Measurements from ENCODE around the gene TNFSF8.

Gene TNFSF8

DNA sequence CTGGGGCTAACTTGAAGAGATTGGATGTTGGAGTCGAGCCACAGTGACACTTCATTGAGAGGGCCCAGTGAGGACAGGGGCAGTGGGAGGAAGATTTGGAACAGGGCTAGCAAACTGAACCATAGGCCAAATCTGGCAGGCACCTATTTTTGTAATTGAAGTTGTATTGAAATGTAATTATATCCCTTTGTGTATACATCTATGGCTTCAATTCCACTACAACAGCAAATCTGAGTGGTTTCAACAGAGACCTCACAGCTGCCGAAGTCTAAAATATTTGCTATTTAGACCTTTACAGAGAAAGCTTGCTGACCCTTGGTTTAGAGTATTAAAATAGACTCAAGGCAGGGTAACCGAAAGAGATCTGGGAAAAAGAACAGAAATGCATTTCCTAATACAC, 4.7 kb upstream of the TNFSF8 start:
- no peak for DNase-seq

DNA sequence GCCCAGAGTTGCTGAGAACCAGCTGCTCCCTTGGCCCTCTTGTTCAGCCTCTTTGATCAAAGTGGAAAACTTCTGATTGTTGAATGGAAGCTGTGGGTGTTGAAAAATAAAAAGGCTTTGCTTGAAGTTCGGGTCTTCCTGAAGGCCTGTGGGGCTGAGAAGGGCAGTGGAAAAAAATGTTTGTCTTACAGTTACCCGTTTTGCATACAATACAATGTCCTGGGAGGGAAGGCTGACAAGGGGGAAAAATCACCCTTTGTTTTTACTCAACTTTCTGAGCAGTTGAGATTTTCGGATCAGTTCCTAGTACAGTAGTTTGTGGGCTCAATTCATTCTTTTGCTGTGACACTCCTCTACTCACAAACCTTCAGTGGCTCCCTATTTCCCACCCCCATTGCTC, 2.1 kb upstream of the TNFSF8 start:
- DNase-seq: no peak

DNA sequence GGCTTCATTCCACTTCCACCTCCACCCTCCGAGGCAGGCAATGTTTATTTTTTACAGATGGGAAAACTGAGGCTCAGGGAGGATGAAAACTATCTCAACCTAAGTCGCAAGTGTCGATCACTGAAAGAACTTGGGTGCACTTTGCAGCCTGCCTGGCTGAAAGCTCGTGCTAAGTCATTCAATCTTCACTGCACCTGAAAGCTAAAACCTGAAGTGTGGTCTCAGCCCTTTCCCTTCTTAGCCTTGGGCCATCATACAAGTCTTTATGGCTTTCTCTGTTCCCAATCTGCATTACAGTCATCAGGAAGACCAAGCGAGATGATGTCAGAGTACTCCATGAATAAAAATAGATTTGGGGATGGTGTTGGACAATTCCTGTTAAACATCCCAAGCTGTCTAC, 1.0 kb upstream of the TNFSF8 start:
- DNase-seq: no peak

DNA sequence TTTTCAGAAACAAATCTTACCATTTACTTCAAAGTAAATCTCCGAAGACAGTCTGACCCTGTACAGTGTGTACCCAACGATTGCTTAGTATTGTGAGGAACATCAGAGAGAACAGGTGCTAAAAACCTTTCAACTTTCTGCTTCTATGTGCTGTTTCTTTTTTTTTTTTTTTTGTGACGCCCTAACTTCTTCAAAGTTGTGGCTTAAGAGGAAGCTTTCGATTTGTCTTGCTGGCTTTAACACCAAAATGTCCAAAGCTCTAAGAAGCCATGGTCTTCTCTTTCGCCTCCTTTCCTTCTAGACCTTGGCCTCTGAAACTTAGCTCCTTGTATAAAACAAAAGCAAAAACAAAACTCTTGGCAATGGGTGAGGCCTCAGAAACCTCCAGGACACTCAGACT, 1.2 kb downstream of the TNFSF8 start:
- no peak for DNase-seq

DNA sequence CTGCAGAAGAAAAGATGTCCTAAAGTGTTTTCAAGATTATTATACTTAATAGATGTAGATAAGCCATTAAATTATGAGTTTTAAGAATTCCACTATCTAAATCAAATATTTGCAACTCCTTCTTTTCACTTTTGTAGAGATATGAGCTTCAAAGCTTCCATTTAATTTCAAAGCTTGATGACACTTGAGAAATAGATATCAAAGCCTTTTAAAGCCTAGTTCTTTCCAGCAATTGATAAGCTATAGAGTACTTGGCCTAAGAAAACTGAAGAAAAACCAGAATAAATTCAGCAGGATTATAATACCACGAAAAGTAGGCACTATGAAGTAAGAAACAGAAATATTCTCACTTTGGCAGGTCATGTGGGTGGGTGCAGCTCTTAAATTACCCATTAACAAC, 1.7 kb downstream of the TNFSF8 start:
- DNase-seq: no peak

DNA sequence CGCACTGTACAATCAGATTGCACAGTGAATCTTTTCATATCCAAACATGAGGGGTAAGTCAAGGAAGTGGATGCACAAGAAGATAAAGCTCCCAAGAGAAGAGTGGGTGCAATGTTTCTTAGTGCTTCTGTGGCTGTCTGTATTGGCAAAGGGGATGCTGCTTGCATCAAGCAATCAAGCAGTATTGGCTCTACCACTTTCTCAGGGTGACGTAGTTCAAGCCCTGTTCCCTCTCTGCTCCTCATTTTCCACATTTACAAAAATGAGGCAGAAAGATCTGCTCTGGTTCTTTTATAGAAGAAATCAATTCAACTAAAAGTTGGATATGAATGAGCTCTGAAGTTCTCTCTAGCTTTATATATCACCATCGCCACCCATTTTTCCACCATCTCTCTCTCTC, 2.3 kb downstream of the TNFSF8 start:
- DNase-seq: no peak

DNA sequence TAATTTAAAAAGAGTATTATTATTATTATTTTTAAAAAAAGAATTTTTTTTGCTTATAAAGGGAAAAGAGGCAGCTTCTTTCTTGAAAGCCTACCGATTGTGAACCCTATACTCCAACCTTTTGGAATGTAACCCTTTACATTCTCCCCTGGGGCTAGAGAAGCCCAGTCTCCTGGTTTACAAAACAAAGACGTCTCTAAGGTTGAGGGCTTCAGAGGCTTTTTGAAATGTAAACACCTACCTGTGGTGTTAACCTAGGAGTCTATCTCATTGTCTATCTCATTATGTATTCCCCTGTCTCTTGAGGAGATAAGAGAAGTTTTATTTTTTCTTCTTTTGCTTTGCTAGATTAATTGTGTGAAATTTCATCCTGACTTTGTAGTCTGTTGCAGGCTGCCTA, 4.7 kb downstream of the TNFSF8 start:
- no peak for DNase-seq

DNA sequence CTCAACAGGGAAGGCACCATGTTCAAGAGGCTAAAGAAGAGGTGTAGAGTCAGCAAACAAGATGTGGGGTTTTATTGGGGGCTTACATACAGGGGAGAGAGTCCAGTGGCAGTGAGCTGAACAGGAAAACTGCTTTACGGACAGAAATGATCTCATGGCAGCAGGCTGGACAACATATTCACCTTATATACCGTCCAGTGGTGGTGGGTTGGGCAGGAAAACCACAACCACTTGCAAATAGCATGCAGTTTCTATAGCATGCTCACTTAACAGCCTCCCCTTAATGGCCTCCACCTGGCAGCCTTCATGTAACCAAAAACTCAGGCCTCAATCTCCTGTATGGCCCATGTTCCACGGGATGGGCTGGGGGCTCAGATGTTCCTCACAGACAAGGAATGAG, 5.4 kb downstream of the TNFSF8 start:
- DNase-seq: no peak

DNA sequence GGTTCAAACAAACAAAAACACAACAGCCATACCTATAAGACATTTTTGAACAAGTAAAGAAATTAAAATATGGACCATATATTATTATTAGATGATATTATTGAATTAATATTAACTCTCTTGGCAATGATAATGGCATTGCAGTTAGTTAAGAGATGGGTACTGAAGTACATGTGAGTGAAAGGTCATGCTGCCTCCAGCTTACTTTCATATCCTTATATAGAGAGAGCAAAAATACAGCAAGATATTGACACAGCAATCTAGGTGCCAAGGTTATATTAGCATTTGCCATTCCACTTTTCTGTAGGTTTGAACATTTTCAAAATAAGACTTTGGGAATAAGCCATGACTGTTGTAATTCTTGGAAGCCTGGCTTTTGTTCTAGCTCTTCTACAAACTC, 6.1 kb downstream of the TNFSF8 start:
- no peak for DNase-seq

DNA sequence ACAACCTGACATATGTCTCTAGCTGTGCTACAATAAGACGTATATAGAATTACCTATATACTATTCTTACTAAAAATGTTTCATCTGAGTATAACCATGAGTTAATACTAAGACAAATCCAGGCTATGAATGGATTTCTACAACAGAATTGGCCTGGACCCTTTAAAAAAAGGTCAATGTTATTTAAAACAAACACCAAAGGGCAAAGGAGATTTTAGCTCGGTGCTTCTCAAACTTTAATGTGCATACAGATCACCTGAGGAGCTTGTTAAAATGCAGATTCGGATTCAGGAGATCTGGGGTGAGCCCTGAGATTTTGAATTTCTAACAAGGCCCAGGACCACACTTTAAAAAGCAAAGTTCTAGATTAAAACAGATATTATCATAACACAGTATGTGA, 6.5 kb downstream of the TNFSF8 start:
- DNase-seq: no peak

DNA sequence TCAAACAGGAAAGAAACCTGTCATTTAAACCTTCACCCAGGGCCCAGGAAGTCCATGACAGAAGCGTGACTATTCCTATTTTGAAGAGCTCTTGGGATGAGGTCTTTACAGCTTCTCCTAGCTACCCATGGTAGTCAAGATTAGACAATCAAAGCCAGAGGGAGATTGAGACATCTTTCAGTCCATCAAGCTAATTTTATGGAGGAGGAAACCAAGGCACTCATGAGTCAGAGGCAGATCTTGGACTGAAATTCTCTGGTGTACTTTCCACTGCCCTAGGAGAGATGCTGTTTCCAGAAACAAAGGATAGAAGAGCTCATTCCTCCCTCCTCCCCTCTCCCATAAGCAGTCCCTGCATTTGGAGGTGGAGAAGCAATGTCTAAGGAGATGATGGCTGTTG, 9.2 kb downstream of the TNFSF8 start:
- no peak for DNase-seq

DNA sequence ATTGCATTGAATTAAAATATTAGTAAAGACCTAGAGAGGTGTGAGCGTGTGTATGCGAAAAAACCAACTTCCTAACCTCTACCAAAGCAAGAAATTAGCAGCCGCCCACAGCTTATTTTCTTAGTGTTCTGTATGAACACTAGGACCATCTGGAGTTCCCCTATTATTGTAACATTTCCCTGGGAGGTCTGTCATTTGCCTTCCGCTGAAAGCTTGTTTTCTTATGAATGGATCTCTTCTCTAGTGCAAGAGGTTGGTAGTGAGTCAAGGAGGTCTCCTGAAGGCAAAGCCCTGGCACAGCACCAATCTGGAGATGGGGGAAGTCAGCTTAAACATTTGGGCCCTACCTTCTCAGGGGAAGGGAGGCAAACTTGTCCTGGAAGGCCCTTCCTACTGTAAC, 10.8 kb downstream of the TNFSF8 start:
- DNase-seq: no peak

DNA sequence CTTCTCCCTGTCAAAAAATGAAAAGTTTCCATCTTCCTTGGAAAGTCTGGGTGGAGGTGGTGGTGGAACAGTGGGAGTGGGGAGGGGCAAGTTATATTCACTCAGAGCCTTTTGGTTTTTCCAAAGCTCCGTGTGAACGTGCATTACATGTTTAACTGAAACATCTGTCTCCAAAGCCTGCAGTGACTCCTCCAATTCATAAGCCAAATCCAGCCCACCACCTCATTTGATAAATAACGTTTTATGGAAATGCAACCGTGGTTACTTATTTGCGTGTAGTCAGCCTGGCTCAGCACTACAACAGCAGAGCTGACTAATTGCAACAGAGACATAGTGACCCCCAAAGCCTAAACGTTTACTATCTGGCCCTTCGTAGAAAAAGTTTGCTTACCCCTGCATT, 13.9 kb downstream of the TNFSF8 start:
- DNase-seq: no peak

DNA sequence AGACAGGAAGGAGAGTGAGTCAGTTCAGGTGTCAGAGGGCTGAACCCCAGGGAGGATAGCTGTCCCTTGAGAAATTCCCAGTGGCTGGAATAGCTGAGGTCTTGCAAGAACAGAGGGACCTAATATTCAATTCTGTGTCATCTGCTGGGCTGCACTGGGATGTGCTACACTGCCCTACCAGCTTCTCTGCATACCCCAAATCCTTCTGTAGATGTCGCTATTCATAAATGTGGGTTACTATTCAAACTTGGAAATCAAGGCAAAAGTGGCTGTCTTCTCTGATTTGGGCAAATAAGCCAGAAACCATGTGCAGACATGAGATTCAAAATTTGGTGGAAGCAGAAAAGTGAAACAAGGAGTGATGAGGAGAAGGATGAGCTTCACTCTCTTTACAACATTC, 16.3 kb downstream of the TNFSF8 start:
- DNase-seq: no peak

DNA sequence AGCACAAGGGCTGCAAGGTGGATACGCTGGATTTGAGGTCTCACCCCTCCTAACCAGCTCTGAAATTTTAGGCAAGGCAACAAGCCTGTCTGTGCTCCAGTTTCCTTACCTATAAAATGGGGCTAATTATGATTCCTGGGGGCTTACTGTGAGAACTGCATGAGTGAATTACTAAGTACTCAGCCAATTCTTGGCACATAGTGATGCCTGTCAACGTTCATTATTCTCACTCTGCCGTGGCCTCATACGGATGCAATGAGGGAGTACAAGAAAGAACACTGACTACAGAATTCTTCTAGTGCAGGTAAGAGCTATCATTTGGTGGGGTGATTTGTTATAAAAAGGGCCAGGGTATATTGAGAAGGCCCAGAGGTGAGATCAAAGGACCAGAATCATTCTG, 16.7 kb downstream of the TNFSF8 start:
- no peak for DNase-seq

DNA sequence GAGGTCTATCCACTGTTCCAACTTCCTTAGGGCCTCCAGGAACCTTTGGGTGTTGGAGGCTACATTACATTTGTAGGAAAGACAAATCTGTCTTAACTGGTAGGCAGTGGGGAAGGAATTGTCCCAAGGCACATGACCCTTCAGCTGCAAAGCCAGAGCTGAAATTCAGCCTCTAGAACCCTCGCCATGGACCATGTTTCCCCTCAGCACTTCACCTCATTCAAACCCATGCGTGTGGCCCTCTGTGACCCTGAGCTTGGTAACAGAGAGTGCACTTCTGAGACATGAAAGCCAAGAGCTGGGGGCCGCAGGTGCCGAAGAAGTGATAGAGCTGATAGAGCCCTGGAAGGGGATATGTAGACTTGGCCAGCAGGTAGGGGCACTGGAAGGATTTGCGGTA, 17.2 kb downstream of the TNFSF8 start:
- no peak for DNase-seq

DNA sequence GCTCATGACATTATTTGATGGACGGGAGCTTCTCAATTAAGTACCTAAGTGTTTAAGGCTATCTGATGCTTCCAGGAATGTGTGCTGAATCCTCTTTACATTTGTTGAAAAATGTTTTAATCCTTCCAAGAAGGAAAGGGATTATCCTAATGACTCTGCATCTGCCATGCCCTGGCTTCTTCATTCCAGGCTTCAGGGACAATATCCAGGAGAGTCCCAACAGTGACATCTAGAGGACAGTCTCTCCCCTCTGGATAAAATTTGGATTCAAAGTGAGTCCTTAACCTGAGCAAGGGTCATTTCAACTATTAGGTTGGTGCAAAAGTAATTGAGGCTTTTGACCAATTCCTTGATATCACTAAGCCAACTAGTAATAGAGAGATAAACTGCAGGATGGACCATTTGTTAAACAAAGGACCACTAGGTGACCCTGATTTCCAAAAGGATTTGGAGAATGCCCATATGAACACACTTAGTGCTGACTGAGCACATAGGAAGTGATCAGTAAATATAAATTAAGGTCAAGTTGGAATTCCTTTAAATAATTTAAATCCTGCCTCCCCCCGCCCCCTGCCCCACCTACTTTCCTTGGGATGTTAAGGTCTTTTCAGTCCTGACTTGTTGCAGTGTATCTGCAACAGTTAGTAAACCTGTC, 19.1 kb downstream of the TNFSF8 start:
- no peak for DNase-seq

DNA sequence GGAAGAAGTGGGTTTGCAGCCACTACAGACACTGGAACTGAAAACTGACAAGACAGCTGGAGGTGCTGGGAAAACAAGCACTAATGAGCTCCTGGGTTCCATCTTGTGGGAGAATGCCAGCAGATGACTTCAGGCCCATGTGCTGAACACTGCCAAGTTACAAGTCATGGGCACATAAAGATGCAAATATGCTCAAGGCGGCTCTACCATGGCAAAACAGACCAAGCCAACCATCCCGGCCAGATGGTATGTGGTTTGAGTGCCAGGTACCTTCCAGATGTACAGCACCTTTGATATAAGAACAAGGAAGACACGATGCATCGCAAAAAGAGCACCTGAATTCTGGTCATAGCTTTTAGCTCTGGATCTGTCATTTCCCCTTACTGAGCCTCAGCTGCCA, 19.9 kb downstream of the TNFSF8 start:
- no peak for DNase-seq

DNA sequence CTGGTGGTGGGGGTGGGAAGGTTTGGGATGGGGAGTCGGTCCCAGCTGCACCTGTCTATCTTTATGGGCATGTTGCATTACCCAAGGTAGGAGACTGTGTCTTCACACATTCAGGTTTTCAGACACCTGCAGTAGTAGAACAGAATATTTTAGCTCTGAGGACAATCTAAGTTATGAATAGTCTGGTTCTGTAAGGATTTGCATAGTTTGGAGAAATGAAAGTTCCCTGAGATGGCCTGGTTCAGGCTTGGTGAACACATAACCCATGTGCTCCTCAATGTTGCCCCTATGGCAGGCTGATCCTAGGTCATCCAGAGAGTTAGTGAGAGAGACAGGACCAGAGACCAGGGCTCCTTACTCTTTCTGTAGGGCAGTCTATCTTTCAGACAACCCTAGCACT, 20.7 kb downstream of the TNFSF8 start:
- DNase-seq: no peak

DNA sequence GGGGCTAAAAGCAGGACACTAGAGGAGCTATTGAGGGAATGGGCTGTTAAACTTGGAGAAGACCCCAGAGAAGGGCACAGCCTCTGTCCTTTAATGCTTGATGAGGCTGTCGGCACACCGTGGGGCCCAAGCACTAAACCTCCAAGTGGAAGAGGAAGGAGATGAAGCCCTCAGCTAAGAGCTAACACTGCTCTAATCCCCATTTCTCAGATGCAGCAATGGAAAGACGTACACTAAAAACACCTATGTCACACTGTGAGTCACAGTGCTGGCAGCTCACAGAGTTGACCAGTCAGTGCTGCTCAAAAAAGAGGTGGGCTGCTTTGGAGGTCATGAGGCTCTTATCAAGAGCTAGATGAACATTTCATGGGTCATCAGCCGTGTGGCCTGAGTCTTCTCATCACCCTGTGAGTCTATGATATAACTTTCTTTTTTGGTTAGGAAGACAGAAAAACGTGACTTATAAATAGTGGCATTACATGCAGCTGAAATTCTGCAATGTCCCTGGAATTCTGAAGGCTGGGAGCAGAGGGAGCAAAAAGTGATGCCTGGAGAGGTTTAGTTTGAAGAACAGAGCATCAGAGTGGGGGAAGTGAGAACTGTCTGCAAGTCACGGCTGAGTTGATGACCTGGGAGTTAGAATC, 21.5 kb downstream of the TNFSF8 start:
- DNase-seq: no peak

DNA sequence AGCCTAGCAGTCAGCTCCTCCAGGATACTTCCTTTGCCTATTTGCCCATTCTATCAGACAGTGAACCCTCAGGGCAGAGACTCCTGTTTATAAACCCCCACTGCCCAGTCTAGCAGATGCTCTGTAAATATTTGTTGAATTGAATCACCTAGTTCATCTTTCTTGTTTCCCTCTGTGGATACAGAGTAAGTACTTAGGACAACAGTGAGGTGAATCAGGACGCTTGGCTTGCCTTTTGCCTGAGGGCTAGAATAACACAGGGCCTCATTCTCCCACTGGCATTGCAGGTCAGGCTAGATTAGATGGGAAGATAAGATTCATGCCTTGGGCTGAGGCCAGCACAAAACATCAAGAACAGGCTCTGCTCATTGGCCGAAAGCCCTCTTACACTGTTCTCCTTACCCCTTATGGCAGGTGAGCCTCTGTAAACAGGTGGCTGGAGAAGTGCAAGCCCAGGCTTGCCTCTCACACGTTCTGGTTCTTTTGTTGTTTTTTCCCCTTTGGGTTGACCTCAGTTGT, 22.2 kb downstream of the TNFSF8 start:
- DNase-seq: no peak

DNA sequence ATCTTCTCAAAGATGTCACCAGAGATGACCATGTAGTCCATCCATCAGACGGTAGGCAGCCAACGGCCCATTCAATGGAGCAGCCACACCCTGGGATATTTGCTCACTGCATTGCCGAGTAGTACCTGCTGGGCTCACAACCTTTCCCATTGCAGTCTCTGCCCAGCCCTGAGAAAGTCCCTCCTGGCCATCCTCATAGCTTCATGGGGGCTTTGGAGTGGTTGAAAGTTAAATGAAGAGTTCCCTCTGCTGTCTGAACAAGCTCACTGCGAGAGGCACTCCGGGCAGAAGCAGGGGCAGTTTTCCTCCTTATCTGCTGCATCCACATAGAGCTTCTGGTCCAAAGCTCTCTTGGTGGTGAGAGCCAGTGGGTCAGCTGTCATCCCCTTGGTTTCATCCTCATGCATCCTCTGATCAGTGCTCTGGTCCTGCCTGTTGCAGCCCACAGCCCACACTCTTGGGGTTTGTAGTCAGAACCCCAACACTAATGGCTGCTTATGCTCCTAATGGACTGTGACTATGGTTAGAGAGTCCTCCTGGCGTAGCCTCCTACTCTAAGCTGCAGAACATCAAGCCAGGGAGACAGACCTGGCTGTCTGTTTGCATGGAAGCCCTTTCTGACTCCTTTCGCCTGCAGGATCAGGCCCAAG, 23.3 kb downstream of the TNFSF8 start:
- DNase-seq: peak; percentile 21

DNA sequence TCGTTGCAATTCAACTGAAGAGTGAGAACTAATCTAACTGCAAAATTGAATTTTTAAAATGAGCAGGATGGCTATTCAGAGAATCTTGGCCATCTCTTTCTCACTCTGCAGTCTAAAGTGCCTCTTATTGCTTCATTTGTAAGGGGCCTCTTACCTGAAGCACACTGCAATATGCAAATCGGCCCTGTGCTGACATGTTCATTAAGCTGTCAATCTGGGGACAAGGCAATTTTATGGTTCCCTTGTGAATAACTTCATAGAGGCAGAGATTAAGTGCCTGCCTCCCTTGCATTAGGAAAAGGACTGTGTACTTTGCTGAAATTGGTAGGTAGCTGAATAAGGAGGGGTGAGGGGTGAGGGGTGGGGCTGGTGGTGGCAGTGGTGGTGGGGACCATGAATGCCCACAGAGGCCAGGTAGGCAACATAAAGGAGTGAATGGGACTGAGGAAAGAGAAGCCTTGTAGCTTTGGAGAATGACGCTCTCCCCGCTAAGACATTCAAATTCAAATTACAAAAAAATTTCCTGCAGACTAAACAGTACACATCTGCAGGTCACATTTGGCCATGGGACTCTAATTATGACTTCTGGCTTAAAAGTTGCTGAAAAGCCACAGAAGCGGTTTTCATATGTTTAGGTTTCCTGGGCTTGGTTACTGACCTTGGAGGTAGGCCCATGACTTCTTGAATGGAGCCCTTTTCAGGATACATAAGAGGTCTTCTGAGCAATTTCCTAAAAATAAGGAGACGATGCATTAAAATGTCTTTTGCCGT, 25.0 kb downstream of the TNFSF8 start:
- no peak for DNase-seq
